Right hindlimb (tissue), 1 donor: ENCODE results near the gene TSHZ1.

Source experiments
- DNase-seq: peaks from one replicate; pipeline ENCODE4 v3.0.0-alpha.2; 2018

The TSHZ1 gene

GRCh38 chr18:75249672-75250470, 39.3 kb downstream of the TSHZ1 start:
- no peak for DNase-seq

- no peak for DNase-seq
Observed at GRCh38 chr18:75250471-75250821, 39.8 kb downstream of the TSHZ1 start.

GRCh38 chr18:75251466-75251865, 40.9 kb downstream of the TSHZ1 start:
- DNase-seq, result no peak

GRCh38 chr18:75252136-75252535, 41.5 kb downstream of the TSHZ1 start:
- DNase-seq, result no peak

- DNase-seq, result no peak
Observed at GRCh38 chr18:75253043-75253442, 42.4 kb downstream of the TSHZ1 start.

- DNase-seq, result no peak
Observed at GRCh38 chr18:75253784-75254183, 43.2 kb downstream of the TSHZ1 start.

GRCh38 chr18:75255094-75255493, 44.5 kb downstream of the TSHZ1 start:
- no peak for DNase-seq

- DNase-seq, result no peak
Observed at GRCh38 chr18:75256376-75256775, 45.8 kb downstream of the TSHZ1 start.

- DNase-seq, result no peak
Observed at GRCh38 chr18:75257605-75258004, 47.0 kb downstream of the TSHZ1 start.

GRCh38 chr18:75261430-75262223, 51.0 kb downstream of the TSHZ1 start:
- no peak for DNase-seq

GRCh38 chr18:75262511-75262910, 51.9 kb downstream of the TSHZ1 start:
- no peak for DNase-seq

GRCh38 chr18:75264195-75264594, 53.6 kb downstream of the TSHZ1 start:
- DNase-seq, result no peak

- DNase-seq, result no peak
Observed at GRCh38 chr18:75264926-75265597, 54.5 kb downstream of the TSHZ1 start.

- no peak for DNase-seq
Observed at GRCh38 chr18:75265872-75266271, 55.3 kb downstream of the TSHZ1 start.

GRCh38 chr18:75267643-75268363, 57.2 kb downstream of the TSHZ1 start:
- DNase-seq, result no peak

- no peak for DNase-seq
Observed at GRCh38 chr18:75268364-75268646, 57.7 kb downstream of the TSHZ1 start.

- peak; percentile 56 for DNase-seq
Observed at GRCh38 chr18:75269124-75269680, 58.6 kb downstream of the TSHZ1 start.

- DNase-seq, result no peak
Observed at GRCh38 chr18:75269696-75270095, 59.1 kb downstream of the TSHZ1 start.

GRCh38 chr18:75271952-75272351, 61.4 kb downstream of the TSHZ1 start:
- no peak for DNase-seq

GRCh38 chr18:75273817-75274216, 63.2 kb downstream of the TSHZ1 start:
- DNase-seq, result no peak

GRCh38 chr18:75275226-75275625, 64.6 kb downstream of the TSHZ1 start:
- no peak for DNase-seq

- DNase-seq, result no peak
Observed at GRCh38 chr18:75276818-75277609, 66.4 kb downstream of the TSHZ1 start.
